ENCODE results near the gene PLCL2. TPM values are rescaled to one million over a fixed set of nuclear protein-coding genes. Genes with fewer than 3 reads are reported as not detected.

PLCL2 gene
- total and polyA plus RNA-seq, 2 experiments from 2014 or later, result 1.6 to 9.7 TPM

GRCh38 chr3:17078926-17079465 is 194.2 kb downstream of the PLCL2 start:
- H3K4me1 ChIP-seq (ENCODE audit: insufficient read depth), result no peaks in the 10 kb centered on the region
- TF ChIP-seq ZNF331 (CRISPR knock-in tag; IDR thresholded peaks at IDR 0.05; ENCODE audit: low read depth) (no peak), ETS1 (IDR thresholded peaks at IDR 0.05) (no peak), ZNF114 (CRISPR knock-in tag; IDR thresholded peaks at IDR 0.05) (no peak), EZH2 (IDR thresholded peaks at IDR 0.05; ENCODE audit: low read depth, unreplicated experiment) (no peak), CREB1 (CRISPR knock-in tag; IDR thresholded peaks at IDR 0.05; ENCODE audit: low read depth) (no peak), STAT1 (IDR thresholded peaks at IDR 0.05; ENCODE audit: unreplicated experiment) (no peak), CTCF (conservative IDR thresholded peaks at IDR 0.05; ENCODE audit: low read depth in 2 of 2) (no peak), NANOG (IDR thresholded peaks at IDR 0.05; ENCODE audit: borderline replicate concordance) (no peak), EZH2phosphoT487 (IDR thresholded peaks at IDR 0.05; ENCODE audit: unreplicated experiment) (no peak), POLR2AphosphoS5 (IDR thresholded peaks at IDR 0.05; ENCODE audit: low read depth) (no peak), JUNB (IDR thresholded peaks at IDR 0.05; ENCODE audit: unreplicated experiment) (no peak)
- TF ChIP-seq, protein P1, sequence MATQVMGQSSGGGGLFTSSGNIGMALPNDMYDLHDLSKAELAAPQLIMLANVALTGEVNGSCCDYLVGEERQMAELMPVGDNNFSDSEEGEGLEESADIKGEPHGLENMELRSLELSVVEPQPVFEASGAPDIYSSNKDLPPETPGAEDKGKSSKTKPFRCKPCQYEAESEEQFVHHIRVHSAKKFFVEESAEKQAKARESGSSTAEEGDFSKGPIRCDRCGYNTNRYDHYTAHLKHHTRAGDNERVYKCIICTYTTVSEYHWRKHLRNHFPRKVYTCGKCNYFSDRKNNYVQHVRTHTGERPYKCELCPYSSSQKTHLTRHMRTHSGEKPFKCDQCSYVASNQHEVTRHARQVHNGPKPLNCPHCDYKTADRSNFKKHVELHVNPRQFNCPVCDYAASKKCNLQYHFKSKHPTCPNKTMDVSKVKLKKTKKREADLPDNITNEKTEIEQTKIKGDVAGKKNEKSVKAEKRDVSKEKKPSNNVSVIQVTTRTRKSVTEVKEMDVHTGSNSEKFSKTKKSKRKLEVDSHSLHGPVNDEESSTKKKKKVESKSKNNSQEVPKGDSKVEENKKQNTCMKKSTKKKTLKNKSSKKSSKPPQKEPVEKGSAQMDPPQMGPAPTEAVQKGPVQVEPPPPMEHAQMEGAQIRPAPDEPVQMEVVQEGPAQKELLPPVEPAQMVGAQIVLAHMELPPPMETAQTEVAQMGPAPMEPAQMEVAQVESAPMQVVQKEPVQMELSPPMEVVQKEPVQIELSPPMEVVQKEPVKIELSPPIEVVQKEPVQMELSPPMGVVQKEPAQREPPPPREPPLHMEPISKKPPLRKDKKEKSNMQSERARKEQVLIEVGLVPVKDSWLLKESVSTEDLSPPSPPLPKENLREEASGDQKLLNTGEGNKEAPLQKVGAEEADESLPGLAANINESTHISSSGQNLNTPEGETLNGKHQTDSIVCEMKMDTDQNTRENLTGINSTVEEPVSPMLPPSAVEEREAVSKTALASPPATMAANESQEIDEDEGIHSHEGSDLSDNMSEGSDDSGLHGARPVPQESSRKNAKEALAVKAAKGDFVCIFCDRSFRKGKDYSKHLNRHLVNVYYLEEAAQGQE (IDR thresholded peaks at IDR 0.05; ENCODE audit: unreplicated experiment), result no peak
- TF ChIP-seq, protein P2, sequence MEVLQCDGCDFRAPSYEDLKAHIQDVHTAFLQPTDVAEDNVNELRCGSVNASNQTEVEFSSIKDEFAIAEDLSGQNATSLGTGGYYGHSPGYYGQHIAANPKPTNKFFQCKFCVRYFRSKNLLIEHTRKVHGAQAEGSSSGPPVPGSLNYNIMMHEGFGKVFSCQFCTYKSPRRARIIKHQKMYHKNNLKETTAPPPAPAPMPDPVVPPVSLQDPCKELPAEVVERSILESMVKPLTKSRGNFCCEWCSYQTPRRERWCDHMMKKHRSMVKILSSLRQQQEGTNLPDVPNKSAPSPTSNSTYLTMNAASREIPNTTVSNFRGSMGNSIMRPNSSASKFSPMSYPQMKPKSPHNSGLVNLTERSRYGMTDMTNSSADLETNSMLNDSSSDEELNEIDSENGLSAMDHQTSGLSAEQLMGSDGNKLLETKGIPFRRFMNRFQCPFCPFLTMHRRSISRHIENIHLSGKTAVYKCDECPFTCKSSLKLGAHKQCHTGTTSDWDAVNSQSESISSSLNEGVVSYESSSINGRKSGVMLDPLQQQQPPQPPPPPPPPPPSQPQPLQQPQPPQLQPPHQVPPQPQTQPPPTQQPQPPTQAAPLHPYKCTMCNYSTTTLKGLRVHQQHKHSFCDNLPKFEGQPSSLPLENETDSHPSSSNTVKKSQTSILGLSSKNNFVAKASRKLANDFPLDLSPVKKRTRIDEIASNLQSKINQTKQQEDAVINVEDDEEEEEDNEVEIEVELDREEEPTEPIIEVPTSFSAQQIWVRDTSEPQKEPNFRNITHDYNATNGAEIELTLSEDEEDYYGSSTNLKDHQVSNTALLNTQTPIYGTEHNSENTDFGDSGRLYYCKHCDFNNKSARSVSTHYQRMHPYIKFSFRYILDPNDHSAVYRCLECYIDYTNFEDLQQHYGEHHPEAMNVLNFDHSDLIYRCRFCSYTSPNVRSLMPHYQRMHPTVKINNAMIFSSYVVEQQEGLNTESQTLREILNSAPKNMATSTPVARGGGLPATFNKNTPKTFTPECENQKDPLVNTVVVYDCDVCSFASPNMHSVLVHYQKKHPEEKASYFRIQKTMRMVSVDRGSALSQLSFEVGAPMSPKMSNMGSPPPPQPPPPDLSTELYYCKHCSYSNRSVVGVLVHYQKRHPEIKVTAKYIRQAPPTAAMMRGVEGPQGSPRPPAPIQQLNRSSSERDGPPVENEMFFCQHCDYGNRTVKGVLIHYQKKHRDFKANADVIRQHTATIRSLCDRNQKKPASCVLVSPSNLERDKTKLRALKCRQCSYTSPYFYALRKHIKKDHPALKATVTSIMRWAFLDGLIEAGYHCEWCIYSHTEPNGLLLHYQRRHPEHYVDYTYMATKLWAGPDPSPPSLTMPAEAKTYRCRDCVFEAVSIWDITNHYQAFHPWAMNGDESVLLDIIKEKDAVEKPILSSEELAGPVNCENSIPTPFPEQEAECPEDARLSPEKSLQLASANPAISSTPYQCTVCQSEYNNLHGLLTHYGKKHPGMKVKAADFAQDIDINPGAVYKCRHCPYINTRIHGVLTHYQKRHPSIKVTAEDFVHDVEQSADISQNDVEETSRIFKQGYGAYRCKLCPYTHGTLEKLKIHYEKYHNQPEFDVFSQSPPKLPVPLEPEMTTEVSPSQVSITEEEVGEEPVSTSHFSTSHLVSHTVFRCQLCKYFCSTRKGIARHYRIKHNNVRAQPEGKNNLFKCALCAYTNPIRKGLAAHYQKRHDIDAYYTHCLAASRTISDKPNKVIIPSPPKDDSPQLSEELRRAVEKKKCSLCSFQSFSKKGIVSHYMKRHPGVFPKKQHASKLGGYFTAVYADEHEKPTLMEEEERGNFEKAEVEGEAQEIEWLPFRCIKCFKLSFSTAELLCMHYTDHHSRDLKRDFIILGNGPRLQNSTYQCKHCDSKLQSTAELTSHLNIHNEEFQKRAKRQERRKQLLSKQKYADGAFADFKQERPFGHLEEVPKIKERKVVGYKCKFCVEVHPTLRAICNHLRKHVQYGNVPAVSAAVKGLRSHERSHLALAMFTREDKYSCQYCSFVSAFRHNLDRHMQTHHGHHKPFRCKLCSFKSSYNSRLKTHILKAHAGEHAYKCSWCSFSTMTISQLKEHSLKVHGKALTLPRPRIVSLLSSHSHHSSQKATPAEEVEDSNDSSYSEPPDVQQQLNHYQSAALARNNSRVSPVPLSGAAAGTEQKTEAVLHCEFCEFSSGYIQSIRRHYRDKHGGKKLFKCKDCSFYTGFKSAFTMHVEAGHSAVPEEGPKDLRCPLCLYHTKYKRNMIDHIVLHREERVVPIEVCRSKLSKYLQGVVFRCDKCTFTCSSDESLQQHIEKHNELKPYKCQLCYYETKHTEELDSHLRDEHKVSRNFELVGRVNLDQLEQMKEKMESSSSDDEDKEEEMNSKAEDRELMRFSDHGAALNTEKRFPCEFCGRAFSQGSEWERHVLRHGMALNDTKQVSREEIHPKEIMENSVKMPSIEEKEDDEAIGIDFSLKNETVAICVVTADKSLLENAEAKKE (CRISPR knock-in tag; IDR thresholded peaks at IDR 0.05), result no peak
- Mint-ChIP-seq H3K4me3 (no peak overlapping the region), H3K4me1 (no peaks in the 10 kb centered on the region), H3K9me3 (no peaks in the 10 kb centered on the region; the same call in 2 of the 3 replicates), H3K27me3 (ENCODE audit: insufficient read depth, low read depth, poor library complexity) (no peaks in the 10 kb centered on the region), H3K36me3 (ENCODE audit: low read depth) (no peaks in the 10 kb centered on the region; the same call in 2 of the 3 replicates), H3K27ac (no peak overlapping the region)
- no peaks in the 10 kb centered on the region for H3F3A ChIP-seq (replicated peaks; ENCODE audit: low read depth)
- ATAC-seq, result no peak
- no peak overlapping the region for H3K4me3 ChIP-seq
- no peaks in the 10 kb centered on the region for H3K27me3 ChIP-seq (ENCODE audit: insufficient read depth)
- no peaks in the 10 kb centered on the region for H3K9me2 ChIP-seq (ENCODE audit: insufficient read depth)
- H3K27ac ChIP-seq (ENCODE audit: low read depth), result no peak overlapping the region
- no peaks in the 10 kb centered on the region for H3K36me3 ChIP-seq (ENCODE audit: insufficient read depth)
- no peak overlapping the region for H3K4me2 ChIP-seq
- no peaks in the 10 kb centered on the region for H3K79me2 ChIP-seq (replicated peaks; ENCODE audit: insufficient read depth)
- H4K20me1 ChIP-seq (replicated peaks; ENCODE audit: insufficient read depth), result no peaks in the 10 kb centered on the region
- DNase-seq (ENCODE audit: low spot score), result no peak
- H2AFZ ChIP-seq, result no peak overlapping the region

Measured in GM23338 (cell line).